B cell (primary cell): ENCODE measurements around the gene KCTD2.

Experiments
- EZH2 ChIP-seq: IDR thresholded peaks from 2 replicates; pipeline ENCODE4 v1.6.1; 2012; ENCODE audit warnings: borderline replicate concordance, low read depth, mild to moderate bottlenecking, moderate library complexity, low read length; ENCODE audit not compliant: insufficient read depth, poor library complexity, severe bottlenecking
- TF ChIP-seq, protein P1 (sequence below): fragments of 200-600 bp; IDR thresholded peaks from one replicate; pipeline ENCODE4 v1.8.0; 2022; ENCODE audit warnings: antibody characterized with exemption, mild to moderate bottlenecking

- TF ChIP-seq, protein P1, sequence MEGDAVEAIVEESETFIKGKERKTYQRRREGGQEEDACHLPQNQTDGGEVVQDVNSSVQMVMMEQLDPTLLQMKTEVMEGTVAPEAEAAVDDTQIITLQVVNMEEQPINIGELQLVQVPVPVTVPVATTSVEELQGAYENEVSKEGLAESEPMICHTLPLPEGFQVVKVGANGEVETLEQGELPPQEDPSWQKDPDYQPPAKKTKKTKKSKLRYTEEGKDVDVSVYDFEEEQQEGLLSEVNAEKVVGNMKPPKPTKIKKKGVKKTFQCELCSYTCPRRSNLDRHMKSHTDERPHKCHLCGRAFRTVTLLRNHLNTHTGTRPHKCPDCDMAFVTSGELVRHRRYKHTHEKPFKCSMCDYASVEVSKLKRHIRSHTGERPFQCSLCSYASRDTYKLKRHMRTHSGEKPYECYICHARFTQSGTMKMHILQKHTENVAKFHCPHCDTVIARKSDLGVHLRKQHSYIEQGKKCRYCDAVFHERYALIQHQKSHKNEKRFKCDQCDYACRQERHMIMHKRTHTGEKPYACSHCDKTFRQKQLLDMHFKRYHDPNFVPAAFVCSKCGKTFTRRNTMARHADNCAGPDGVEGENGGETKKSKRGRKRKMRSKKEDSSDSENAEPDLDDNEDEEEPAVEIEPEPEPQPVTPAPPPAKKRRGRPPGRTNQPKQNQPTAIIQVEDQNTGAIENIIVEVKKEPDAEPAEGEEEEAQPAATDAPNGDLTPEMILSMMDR = no peak
- no peak for TF ChIP-seq EZH2
Observed at GRCh38 chr17:75079023-75079373, 32.0 kb downstream of the KCTD2 start.
